Vagina (tissue), 2 donors: Measurements from ENCODE around the gene CSF1R.
"Not testable (repeated sequence)": the region's sequence is repeated elsewhere in the genome, so short reads cannot be mapped to it uniquely, and the experiment has no call there.

Experiments
- POLR2A ChIP-seq, 2 donors: fragments of 450-650 bp; IDR thresholded peaks; one replicate each; pipeline ENCODE4 v1.6.1; 2017; ENCODE audit warnings: antibody characterized with exemption in 2 of 2, mild to moderate bottlenecking in 2 of 2, moderate library complexity in 2 of 2
- POLR2AphosphoS5 ChIP-seq, 2 donors: sonication (generic); formaldehyde crosslinking; IDR thresholded peaks; one replicate each; pipeline ENCODE4 v1.9.0; 2017; ENCODE audit warnings: antibody characterized with exemption in 2 of 2, mild to moderate bottlenecking in 2 of 2, low read depth in 1 of 2; ENCODE audit not compliant: insufficient read depth in 1 of 2
- TF ChIP-seq, protein P1 (sequence below), 3 experiments: fragments of 450-650 bp in 2 of 3; fragments of 200-600 bp in 1 of 3; sonication (generic) in 1 of 3; IDR thresholded peaks; one replicate each; pipeline ENCODE4 v1.5.1; 2017 to 2019; ENCODE audit warnings: antibody characterized with exemption in 3 of 3, mild to moderate bottlenecking in 2 of 3, moderate library complexity in 2 of 3

GRCh38 chr5:150084754-150085153 lies 1.6 kb downstream of the CSF1R start:
- not testable (repeated sequence) for TF ChIP-seq POLR2A (IDR thresholded peaks at IDR 0.05); POLR2AphosphoS5 (IDR thresholded peaks at IDR 0.05; ENCODE audit: insufficient read depth in 1 of 2, low read depth in 1 of 2)
- TF ChIP-seq, protein P1, sequence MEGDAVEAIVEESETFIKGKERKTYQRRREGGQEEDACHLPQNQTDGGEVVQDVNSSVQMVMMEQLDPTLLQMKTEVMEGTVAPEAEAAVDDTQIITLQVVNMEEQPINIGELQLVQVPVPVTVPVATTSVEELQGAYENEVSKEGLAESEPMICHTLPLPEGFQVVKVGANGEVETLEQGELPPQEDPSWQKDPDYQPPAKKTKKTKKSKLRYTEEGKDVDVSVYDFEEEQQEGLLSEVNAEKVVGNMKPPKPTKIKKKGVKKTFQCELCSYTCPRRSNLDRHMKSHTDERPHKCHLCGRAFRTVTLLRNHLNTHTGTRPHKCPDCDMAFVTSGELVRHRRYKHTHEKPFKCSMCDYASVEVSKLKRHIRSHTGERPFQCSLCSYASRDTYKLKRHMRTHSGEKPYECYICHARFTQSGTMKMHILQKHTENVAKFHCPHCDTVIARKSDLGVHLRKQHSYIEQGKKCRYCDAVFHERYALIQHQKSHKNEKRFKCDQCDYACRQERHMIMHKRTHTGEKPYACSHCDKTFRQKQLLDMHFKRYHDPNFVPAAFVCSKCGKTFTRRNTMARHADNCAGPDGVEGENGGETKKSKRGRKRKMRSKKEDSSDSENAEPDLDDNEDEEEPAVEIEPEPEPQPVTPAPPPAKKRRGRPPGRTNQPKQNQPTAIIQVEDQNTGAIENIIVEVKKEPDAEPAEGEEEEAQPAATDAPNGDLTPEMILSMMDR (IDR thresholded peaks at IDR 0.05): not testable (repeated sequence)
